Activated T-helper 9 cell treated with anti-CD3 and anti-CD28 coated beads, Interleukin-2, amount 50 U/mL, for 16 hours (primary cell): ENCODE measurements around the gene VOPP1.

Experiments used
- DNase-seq: peaks from one replicate; pipeline ENCODE4 v3.0.0-alpha.2; 2020; ENCODE audit warnings: low read depth

The VOPP1 gene

DNA sequence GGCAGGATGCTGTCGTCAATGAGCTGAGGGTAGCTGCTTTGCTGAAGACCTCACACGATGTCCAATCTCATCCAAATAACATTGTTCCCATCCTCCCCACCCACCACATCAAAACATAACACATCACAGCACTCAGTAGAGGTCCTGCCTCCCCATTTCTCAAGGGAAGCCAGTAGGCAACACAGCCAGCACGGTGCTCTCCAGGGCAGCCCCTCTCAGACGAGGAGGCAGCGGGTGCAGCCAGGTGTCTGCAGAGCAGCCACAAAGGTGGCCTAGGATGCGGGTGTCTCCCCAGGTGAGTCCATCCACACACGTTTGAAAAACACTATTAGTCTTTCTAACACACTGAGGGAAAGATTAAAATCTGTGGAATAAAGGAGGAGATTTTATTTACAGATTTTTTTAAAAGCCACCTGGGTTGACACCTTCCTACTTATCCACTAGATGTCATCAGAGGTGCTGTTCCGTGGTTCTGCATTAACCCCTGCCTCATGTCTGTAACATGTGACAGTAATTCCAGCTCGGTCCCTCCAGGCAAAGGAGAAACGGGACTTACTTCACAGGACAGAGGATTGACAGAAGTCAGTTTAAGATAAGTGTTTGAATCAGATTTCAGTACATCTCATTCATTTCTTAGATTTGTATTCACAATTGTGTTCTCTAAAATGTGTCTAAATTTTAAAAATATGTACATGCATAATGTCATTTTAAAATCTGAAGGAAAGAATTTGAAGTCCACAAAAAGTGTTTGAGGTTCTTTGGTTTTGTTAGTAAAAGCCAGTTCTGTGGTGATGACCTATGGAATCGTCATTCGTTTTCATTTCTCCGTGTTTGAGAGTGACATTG, 139.1 kb downstream of the VOPP1 start:
- DNase-seq = no peak

GRCh38 chr7:55432506-55432905, 139.8 kb downstream of the VOPP1 start:
- DNase-seq = no peak

- DNase-seq = no peak
Observed at GRCh38 chr7:55431898-55432297, 140.4 kb downstream of the VOPP1 start.

DNA sequence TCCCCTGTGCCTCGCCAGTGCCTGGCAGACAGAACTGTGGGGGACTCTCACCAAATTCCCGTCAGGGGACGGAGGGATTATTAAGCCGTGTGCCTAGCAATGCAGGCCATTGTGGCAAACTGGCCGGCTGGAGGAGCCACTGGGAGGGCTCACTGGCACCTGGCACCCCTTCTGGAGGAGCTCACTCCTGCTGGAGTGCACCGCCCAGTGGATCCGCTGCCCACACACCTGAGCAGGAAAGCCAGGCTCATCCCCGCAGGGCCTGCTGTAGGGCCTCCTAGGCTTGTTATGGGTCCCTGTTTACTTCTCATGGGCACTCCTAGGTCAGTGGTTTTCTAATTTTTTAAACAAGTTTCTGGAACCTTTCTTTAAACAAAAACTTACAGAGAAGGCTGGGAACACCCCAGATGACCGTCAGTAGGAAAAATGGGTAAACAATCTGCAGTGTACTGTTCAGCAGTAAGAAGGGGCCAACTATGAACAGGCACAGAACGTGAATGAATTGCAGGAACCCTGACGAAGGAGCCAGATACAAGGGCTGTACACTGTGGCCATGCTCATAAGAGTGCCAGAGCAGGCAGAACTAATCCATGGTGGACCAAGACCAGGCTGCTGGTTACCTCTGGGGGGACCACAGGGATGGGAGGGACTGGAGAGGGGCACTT, 142.3 kb downstream of the VOPP1 start:
- no peak for DNase-seq

DNA sequence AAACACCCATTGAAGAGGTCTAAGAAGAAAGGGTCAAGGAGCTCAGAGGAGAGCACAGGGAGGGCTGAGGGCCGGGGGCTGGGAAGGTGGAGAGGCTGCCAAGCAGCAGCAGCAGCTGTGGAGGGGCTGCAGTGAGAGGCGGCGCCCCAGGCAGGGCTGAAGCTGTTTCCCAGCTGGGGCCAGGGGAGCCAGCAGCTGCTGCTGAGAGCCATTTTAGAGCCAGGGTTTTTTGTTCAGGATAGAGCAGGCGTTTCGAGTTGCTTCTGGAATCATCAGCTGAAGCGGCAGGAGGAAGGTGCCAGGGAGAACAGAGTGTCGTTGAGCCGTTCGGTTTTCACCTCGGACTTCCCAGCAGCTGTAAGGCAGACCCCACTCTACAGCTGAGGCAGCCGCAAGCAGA, 144.5 kb downstream of the VOPP1 start:
- no peak for DNase-seq

- DNase-seq = no peak
Observed at GRCh38 chr7:55427342-55427741, 145.0 kb downstream of the VOPP1 start.

GRCh38 chr7:55426676-55427075, 145.6 kb downstream of the VOPP1 start:
- no peak for DNase-seq

DNA sequence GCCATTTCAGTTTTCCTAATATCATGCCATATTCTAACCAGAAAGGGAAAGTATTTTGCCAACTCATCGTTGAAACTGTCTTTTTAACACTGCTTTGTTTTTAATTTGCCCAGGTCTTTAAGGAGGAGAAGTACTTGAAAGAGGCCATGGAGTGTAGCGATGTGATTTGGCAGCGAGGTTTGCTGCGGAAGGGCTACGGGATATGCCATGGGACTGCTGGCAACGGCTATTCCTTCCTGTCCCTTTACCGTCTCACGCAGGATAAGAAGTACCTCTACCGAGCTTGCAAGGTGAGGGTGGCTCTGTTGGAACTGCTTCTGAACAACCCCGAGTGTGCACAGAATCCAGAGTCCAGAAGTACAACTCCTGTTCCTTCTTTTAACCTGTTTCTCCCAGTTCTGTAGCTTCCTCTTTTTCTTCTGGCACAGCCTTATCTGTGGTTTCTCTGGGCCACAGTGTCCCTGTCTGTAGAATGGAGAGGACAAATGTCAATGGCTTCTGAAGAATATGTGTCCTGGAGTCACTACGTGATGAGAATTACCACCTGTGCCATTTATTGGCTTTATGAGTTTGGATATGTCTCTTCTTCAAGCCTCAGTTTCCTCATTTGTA, 147.1 kb downstream of the VOPP1 start:
- no peak for DNase-seq

DNA sequence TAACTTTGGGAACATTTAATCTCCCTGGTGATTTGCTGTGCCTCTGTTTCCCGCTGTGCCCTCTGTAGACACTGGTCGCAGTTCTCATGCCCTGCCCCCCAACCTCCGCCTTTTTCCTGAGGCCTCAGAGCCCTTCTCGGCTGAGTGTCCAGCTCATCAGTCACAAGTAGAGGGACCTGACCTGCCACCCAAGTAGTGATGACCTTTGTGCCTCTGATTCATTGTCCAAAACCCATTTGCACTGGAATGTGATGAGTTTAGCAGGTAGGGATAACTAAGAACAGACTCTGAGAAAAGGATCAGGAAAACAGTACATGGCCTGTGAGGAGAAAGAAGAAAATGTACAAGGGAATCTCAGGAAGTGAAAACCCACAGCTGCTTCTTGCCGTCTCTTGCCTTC, 148.4 kb downstream of the VOPP1 start:
- no peak for DNase-seq

DNA sequence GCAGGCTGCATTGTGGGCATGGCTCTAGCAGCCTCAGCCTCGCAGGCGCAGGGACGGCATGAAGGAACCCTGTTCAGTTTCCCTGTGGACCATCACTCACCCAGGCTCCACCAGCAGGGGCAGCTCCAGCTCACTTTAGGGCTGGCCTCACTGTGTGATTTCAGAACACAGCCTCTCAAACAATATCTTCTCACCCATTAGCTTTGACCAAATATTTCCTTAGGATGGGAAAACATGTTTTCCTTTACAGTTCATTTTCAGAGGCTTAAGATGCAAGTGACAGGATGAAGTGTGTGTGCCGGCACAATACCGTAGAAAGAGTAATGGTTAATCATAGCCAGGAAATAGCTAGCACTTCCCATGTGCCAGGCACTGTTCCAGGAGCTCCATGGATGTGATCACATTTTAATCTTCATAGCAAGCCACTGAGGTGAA, 149.0 kb downstream of the VOPP1 start:
- no peak for DNase-seq
